BLaER1 (cell line): Measurements from ENCODE around the gene FOXS1.

Source experiments
- H3K27ac ChIP-seq: shearing (Covaris generic); formaldehyde crosslinking; 2 replicates; pipeline ENCODE4 v1.8.1; 2022
- H3K27me3 ChIP-seq: shearing (Covaris generic); formaldehyde crosslinking; 2 replicates; pipeline ENCODE4 v1.8.1; 2022
- H3K36me3 ChIP-seq: shearing (Covaris generic); formaldehyde crosslinking; 2 replicates; pipeline ENCODE4 v1.8.1; 2022
- H3K4me1 ChIP-seq: shearing (Covaris generic); formaldehyde crosslinking; 2 replicates; pipeline ENCODE4 v1.8.1; 2022
- H3K4me2 ChIP-seq: shearing (Covaris generic); formaldehyde crosslinking; 2 replicates; pipeline ENCODE4 v1.8.1; 2022
- H3K4me3 ChIP-seq: shearing (Covaris generic); formaldehyde crosslinking; 2 replicates; pipeline ENCODE4 v1.8.1; 2022
- H3K9ac ChIP-seq: shearing (Covaris generic); formaldehyde crosslinking; 2 replicates; pipeline ENCODE4 v1.8.1; 2022
- H3K9me3 ChIP-seq: shearing (Covaris generic); formaldehyde crosslinking; 2 replicates; pipeline ENCODE4 v1.8.1; 2022
- H4K20me1 ChIP-seq: shearing (Covaris generic); formaldehyde crosslinking; 2 replicates; pipeline ENCODE4 v1.8.1; 2022
- Cebpa-rat ChIP-seq: shearing (Covaris generic); IDR thresholded peaks from 2 replicates; pipeline ENCODE4 v1.8.1; 2022

Gene FOXS1

GRCh38 chr20:31824554-31825313 is 20.7 kb downstream of the FOXS1 start:
- peak overlapping the region; percentile 19; the same call in 1 of the 2 replicates for H3K9ac ChIP-seq
- peak overlapping the region; percentile 44; the same call in 1 of the 2 replicates for H3K27ac ChIP-seq
- no peaks in the 10 kb centered on the region for H3K27me3 ChIP-seq
- H3K9me3 ChIP-seq, result no peaks in the 10 kb centered on the region
- TF ChIP-seq Cebpa-rat, result no peak
- no peaks in the 10 kb centered on the region for H4K20me1 ChIP-seq
- H3K4me1 ChIP-seq, result peaks cover 36% of the 10 kb centered on the region
- H3K4me2 ChIP-seq, result peak overlapping the region; percentile 77
- H3K4me3 ChIP-seq, result no peak overlapping the region
- H3K36me3 ChIP-seq, result no peaks in the 10 kb centered on the region

DNA sequence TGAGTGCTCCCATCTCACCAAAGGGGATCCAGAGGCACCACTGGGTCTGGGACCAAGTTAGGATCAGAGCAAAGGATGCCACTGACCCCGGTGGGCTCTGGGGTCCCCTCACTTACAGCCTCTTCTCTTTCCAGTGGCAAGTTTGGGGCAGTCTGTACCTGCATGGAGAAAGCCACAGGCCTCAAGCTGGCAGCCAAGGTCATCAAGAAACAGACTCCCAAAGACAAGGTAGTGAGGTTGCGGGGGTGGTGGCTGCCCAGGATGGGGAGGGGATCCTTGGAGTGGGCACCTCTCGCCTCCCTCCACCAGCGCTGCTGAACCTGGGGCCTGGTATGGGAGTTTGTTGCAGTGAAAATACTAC is 21.3 kb downstream of the FOXS1 start:
- H3K9ac ChIP-seq, result peak overlapping the region; percentile 58; the same call in 1 of the 2 replicates
- H3K4me2 ChIP-seq, result peak overlapping the region; percentile 77
- H3K27ac ChIP-seq, result peak overlapping the region; percentile 44; the same call in 1 of the 2 replicates

DNA sequence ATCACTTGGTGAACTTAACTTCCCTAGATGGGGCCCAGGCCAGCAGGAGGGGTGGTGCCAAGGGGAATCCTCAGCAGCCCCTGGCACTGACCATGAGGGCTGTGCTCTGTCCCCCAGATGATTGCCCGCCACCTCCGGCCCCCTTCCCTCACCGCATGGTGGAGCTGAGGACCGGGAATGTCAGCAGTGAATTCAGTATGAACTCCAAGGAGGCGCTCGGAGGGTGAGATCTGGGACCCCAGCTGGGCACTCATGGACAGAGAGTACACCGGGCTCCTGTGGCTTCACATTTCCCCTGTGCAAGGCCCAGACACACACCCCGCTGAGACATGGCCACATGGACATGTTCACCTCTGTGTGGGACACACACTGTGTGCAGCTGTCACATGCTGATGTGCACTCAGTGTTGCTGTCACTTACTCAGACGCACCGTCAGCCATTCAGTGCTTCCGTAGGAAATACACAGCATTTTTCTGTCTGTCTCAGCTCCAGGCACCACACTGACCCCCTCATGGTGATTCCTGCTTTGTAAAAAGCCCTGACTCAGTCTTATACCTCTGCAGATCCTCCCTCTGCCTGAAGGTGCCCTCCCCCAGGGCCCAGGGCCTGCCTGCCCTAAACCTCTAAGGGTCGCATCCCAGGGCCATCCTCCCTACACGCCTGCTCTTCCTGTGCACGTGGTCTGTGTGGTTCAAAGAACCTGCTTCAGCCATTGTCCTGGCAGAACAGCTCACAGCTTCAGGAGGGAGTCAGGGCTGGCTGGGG is 21.9 kb downstream of the FOXS1 start:
- H3K9ac ChIP-seq, result peak overlapping the region; percentile 58; the same call in 1 of the 2 replicates
- no peaks in the 10 kb centered on the region for H3K36me3 ChIP-seq
- H3K27me3 ChIP-seq, result no peaks in the 10 kb centered on the region
- no peak overlapping the region for H3K4me3 ChIP-seq
- H3K4me1 ChIP-seq, result peaks cover 29% of the 10 kb centered on the region
- peak overlapping the region; percentile 77 for H3K4me2 ChIP-seq
- H4K20me1 ChIP-seq, result no peaks in the 10 kb centered on the region
- H3K27ac ChIP-seq, result peak overlapping the region; percentile 44; the same call in 1 of the 2 replicates
- H3K9me3 ChIP-seq, result no peaks in the 10 kb centered on the region
- TF ChIP-seq Cebpa-rat, result no peak

More for the DNA sequence above, 21.3 kb downstream of the FOXS1 start:
- no peak overlapping the region for H3K4me3 ChIP-seq
- peaks cover 30% of the 10 kb centered on the region for H3K4me1 ChIP-seq
- no peaks in the 10 kb centered on the region for H4K20me1 ChIP-seq
- H3K9me3 ChIP-seq, result no peaks in the 10 kb centered on the region
- H3K27me3 ChIP-seq, result no peaks in the 10 kb centered on the region
- no peaks in the 10 kb centered on the region for H3K36me3 ChIP-seq
- no peak for TF ChIP-seq Cebpa-rat

DNA sequence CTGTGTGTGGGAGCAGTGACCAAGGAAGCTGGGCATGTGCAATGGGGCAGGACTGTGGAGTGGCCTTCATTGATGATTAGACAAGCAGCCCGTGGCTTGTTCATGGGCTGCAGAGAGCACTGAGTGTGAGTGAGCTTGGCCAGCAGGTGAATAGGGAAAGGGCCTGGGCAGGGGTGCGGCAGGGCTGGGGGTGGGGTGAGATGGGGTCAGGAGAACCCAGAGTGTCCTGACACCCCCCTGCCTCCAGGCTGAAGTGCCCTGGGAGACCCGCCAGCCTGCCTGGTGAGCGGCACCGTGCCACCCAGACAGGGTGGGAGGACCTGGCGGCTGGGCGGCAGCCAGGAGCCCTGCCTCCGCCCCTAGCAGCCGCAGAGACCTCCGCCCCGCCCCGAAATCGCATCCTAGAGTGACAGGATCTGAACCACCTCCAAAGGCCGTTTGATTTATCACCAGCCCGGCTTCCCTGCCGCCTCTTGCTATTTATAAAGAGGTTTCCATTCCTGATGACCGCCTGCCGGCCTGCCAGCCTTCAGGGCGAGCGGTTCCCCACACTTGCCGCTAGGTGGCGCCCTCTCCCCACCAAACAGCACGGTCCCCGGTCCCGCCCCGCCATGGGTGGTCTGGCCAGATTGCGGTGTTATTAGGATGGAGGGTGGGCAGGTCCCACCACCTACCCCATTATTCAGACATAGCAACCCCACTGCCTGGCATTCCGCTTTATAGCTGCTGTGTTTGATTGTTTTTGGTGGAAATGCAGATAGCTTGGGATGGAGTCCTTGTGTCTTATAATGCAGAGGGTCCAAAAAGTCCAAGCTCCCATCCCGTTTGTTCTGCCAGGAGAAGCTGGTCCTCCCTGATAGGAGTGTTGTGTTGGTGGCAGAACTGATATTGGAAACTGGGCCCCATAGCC is 22.7 kb downstream of the FOXS1 start:
- Histone ChIP-seq H3K4me2 (peak overlapping the region; percentile 77), H3K36me3 (no peaks in the 10 kb centered on the region), H3K27me3 (no peaks in the 10 kb centered on the region), H4K20me1 (no peaks in the 10 kb centered on the region), H3K9ac (no peak overlapping the region; the same call in 1 of the 2 replicates), H3K9me3 (no peaks in the 10 kb centered on the region), H3K4me3 (peak overlapping the region; percentile 40; the same call in 1 of the 2 replicates), H3K4me1 (peaks cover 29% of the 10 kb centered on the region), H3K27ac (no peak overlapping the region)
- no peak for TF ChIP-seq Cebpa-rat

- no peaks in the 10 kb centered on the region for H3K9me3 ChIP-seq
- no peaks in the 10 kb centered on the region for H3K36me3 ChIP-seq
- H3K27me3 ChIP-seq, result no peaks in the 10 kb centered on the region
- H3K9ac ChIP-seq, result no peak overlapping the region
- no peak overlapping the region for H3K4me2 ChIP-seq
- no peak overlapping the region for H3K27ac ChIP-seq
- no peaks in the 10 kb centered on the region for H4K20me1 ChIP-seq
- no peak overlapping the region for H3K4me3 ChIP-seq
- H3K4me1 ChIP-seq, result peaks cover 29% of the 10 kb centered on the region
- TF ChIP-seq Cebpa-rat, result no peak
These were observed 24.0 kb downstream of the FOXS1 start for GRCh38 chr20:31821427-31821826.

DNA sequence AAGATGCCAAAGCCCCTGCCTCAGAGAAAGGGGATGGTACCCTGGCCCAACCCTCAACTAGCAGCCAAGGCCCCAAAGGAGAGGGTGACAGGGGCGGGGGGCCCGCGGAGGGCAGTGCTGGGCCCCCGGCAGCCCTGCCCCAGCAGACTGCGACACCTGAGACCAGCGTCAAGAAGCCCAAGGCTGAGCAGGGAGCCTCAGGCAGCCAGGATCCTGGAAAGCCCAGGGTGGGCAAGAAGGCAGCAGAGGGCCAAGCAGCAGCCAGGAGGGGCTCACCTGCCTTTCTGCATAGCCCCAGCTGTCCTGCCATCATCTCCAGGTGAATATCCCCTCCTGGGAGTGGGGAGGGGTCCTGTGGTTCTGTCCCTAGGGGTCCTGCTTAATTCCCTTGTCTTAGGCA is 25.2 kb downstream of the FOXS1 start:
- no peaks in the 10 kb centered on the region for H4K20me1 ChIP-seq
- TF ChIP-seq Cebpa-rat, result no peak
- H3K36me3 ChIP-seq, result no peaks in the 10 kb centered on the region
- H3K27me3 ChIP-seq, result no peaks in the 10 kb centered on the region
- no peaks in the 10 kb centered on the region for H3K9me3 ChIP-seq
- H3K4me2 ChIP-seq, result no peak overlapping the region
- H3K9ac ChIP-seq, result no peak overlapping the region
- peaks cover 39% of the 10 kb centered on the region for H3K4me1 ChIP-seq
- no peak overlapping the region for H3K27ac ChIP-seq
- no peak overlapping the region for H3K4me3 ChIP-seq

- Histone ChIP-seq H3K27me3 (no peaks in the 10 kb centered on the region), H3K9ac (no peak within 1 kb of the TSS), H4K20me1 (no peaks in the 10 kb centered on the region), H3K4me2 (no peak within 1 kb of the TSS), H3K9me3 (no peaks in the 10 kb centered on the region), H3K27ac (no peak within 1 kb of the TSS), H3K4me3 (no peak within 1 kb of the TSS), H3K4me1 (peaks cover 33% of the 10 kb centered on the region), H3K36me3 (no peaks in the 10 kb centered on the region)
- no peak for TF ChIP-seq Cebpa-rat
These were observed 26.2 kb downstream of the FOXS1 start, which contains the start of gene MYLK2 for GRCh38 chr20:31819083-31819784. MYLK2 (plus strand) TSS chr20:31819356; CDS start chr20:31819581, 225 bp downstream.

DNA sequence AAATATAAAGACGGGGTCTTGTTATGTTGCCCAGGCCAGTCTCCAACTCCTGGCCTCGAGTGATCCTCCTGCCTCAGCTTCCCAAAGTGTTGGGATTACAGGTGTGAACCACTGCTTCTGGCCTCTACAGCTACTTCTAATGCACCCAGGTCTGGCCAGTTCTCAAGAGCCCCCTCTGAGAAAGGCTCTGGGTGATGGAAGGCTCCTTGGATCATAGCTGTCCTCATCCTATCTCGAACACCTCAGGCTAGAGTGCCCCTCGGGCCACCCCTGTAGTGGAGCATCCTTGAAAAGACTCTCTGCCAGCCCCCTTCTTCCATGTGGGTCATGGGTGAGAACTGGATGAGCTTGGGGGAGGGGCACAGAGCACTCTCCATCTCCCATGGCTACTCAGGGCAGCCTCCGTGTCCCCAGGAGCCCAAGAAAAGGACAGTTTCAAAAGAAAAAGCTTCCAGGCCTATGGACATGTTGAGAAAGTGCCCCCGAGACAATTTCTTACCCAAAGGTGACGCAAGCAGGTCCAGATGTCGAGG is 27.0 kb downstream of the FOXS1 start:
- Histone ChIP-seq H3K4me1 (peaks cover 25% of the 10 kb centered on the region), H3K9me3 (no peaks in the 10 kb centered on the region), H3K27ac (no peak overlapping the region), H3K9ac (no peak overlapping the region), H4K20me1 (no peaks in the 10 kb centered on the region), H3K4me2 (no peak overlapping the region), H3K27me3 (no peaks in the 10 kb centered on the region), H3K4me3 (no peak overlapping the region), H3K36me3 (no peaks in the 10 kb centered on the region)
- no peak for TF ChIP-seq Cebpa-rat
